Activated CD8-positive, alpha-beta memory T cell treated with anti-CD3 and anti-CD28 coated beads for 48 hours (primary cell): ENCODE results near the gene FBXW7.
"Not testable (repeated sequence)": the region's sequence is repeated elsewhere in the genome, so short reads cannot be mapped to it uniquely, and the experiment has no call there.

Experiments
- DNase-seq, 3 experiments: peaks; one replicate each; pipeline ENCODE4 v3.0.0-alpha.2; 2020; ENCODE audit warnings: low read depth in 2 of 3, low spot score in 2 of 3

The FBXW7 gene

DNA sequence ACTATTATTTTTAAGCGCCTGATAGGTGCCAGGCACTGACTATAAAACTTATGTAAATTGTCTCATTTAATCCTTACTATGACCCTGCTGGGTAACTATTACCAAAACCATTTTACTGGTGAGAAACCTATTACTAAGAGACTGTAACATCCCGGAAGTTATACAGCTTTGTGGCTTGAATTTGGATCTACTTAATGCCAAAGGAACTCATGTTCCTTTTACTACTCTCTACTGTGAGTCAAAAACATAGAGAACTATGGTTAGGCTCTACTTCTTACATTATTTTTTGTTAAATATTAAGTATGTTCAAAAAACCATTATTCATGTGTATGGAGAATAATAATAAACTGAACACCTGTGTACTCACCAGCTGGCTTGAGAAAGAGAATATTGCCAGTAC lies 14.8 kb upstream of the FBXW7 start:
- not testable (repeated sequence) for DNase-seq

GRCh38 chr4:152545088-152545487 lies 9.2 kb upstream of the FBXW7 start:
- no peak for DNase-seq

- DNase-seq, result not testable (repeated sequence)
Observed at GRCh38 chr4:152544533-152544932, 8.6 kb upstream of the FBXW7 start.

DNA sequence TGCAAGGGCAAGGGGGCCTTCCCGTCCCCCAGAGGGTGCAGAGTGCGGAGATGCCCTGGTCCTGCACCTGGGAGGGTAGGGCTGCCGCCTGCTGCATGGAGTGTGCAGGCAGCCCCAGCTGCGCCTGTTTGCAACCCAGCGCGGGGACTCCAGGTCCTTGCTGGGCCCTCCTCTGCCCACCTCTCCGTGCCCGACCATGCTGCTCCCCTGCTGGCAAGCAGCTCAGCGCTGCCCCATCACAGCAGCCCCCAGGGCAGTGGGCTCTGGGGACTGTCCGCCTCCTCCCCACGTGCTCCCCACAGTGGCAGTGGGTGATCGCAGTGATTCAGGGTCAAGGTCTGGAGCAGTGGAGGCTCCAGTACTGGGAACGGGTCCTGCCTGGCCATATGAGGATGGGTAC lies 5.0 kb upstream of the FBXW7 start:
- DNase-seq, result no peak

DNA sequence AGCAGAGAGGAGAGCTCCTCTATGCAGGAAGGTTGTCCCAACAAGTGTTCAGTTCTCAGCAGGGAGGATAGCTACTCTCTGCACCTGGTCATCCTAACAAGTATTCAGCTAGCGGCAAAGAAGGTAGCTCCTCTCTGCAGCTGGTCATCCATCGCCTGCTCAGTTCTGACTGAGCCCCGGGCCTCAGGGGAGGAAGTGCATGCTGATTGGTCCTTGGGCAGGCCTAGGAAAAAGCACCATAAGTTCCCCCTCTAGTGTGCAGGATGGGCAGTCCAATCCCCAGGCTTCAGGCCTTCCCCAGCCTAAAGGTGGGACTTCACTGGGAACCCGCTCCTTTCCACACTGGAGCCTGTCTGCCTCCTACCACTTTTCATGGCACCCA lies 4.4 kb upstream of the FBXW7 start:
- DNase-seq, result no peak

DNA sequence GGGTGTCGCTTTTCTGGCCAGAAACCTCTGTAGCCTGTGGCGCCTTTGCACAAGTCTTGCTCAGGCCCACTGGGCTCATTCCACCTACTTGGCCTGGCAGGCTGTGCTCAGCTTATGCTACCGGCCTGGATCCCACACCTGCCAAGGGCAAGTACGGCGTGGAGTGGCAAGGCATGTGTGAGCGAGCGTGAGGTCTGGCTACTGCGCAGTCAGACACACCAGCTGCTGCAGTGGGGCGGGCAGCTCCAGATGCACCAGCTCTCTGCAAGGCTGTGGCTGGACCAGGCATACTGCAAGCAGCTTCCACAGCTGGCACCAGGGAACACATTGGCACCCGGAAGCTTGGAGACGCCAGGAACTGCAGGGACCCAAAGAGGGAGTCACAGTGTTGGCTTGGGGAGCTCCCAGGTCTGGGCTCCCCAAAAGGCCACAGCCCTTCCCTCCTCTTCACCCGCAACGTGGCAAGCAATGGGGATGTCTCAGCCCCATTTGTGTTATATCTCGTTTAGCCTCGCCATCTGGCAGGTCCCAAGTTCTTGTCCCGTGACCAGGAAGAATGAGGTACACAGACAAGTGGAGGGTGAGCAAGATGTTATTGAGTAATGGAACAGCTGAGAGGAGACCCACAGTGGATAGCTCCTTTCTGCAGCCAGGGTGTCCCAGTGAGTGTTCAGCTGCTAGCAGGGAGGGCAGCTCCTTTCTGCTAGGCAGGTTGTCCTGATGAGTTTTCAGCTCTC lies 3.8 kb upstream of the FBXW7 start:
- DNase-seq, result no peak

GRCh38 chr4:152537881-152538280 lies 2.0 kb upstream of the FBXW7 start:
- no peak for DNase-seq

DNA sequence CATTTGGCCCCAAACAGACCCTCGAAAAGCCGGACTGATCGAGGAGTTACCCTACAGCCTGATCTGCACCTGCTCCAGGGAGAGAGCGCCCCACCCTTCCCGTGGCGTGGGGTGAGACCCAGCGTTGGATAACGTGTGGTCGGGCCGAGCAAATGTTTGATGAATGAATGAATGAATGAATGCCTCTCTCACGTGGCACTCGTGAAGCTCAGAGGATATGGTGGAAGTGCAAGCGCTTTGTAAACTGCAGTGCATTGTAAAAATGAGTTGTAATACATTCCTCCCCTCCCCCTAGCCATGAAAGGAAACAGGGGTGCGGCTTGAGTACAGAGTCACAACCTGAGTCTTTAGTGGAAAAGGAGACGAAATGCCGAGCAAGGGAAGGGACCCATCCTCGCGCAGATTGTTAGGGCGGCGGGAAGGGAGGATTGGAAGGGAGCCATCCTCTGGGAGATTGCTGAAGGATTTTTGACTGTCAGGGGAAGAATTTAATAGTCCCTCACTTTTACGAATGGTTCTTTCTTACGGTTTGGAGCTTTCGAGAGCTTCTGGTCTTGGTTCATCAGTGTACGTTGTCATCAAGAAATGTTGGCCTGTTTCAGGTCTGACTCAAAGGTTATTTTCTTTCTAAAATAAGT lies 772 bp upstream of the FBXW7 start:
- DNase-seq, result no peak

- DNase-seq, result no peak
Observed at GRCh38 chr4:152535360-152535902, 461 bp downstream of the FBXW7 start.

- no peak for DNase-seq
Observed at GRCh38 chr4:152534541-152535359, 1.1 kb downstream of the FBXW7 start.

- DNase-seq, result no peak
Observed at GRCh38 chr4:152531479-152531878, 4.4 kb downstream of the FBXW7 start.

- no peak for DNase-seq
Observed at GRCh38 chr4:152530600-152530999, 5.3 kb downstream of the FBXW7 start.

DNA sequence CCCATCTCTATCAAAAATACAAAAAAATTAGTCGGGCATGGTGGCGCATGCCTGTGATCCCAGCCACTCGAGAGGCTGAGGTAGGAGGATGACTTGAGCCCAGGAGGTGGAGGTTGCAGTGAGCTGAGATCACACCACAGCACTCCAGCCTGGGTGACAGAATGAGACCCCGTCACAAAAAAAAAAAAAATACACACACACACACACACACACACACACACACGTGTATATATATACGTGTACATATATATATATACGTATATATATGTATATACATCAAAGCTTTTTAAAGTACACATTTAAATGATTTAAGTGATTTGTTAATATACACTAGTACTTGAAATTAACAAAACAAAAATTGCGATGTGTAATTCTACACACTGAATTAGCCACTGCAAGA lies 6.0 kb downstream of the FBXW7 start:
- DNase-seq, result no peak

GRCh38 chr4:152528060-152528459 lies 7.8 kb downstream of the FBXW7 start:
- DNase-seq, result no peak

DNA sequence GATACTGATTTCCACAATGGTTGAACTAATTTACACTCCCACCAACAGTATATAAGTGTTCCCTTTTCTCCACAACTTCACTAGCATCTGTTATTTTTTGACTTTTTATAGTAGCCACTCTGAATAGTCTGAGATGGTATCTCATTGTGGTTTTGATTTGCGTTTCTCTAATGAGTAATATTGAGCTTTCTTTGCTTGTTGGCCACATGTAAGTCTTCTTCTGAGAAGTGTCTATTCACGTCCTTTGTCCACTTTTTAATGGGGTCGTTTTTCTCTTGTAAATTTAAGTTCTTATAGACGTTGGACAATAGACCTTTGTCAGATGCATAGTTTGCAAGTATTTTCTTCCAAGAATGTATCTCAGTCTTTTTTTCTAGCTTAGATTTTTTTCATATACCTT lies 10.0 kb downstream of the FBXW7 start:
- DNase-seq, result no peak

- no peak for DNase-seq
Observed at GRCh38 chr4:152524427-152524826, 11.5 kb downstream of the FBXW7 start.

DNA sequence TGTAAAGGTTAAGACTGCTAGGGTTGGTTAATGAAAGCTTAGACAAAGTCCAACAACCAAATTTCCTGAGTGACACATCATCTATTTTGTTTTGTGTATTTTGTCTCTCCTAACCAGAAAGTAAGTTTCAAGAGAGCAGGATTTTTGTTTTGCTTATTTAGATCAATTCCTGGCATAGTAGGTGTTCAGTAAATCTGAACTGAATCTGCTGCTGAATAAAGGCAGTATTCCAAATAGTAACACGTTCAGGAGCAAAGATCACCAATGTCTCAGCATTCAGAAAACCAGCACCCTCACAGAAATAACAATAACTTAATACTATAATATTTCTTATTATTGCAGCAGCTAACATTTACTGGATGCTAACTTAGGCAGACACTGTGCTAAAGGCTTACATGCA lies 12.2 kb downstream of the FBXW7 start:
- no peak for DNase-seq

DNA sequence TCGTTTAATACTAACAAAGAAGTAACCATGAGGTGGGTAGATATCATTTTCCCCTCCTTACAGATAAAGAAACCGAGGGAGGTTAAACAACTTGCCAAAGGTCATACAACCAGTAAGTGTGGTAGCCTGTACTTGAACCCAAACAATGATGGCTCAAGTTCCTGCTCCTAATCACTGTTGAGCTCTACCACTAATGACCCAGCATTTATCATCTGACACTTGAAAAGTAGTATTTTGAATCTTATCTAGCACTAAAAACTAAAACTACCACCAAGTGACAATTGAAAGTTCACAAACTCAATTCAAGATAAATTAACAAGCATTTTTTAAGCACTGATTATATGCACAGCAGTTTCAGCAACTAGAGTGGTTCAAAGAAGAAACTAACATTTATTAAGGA lies 13.1 kb downstream of the FBXW7 start:
- no peak for DNase-seq

DNA sequence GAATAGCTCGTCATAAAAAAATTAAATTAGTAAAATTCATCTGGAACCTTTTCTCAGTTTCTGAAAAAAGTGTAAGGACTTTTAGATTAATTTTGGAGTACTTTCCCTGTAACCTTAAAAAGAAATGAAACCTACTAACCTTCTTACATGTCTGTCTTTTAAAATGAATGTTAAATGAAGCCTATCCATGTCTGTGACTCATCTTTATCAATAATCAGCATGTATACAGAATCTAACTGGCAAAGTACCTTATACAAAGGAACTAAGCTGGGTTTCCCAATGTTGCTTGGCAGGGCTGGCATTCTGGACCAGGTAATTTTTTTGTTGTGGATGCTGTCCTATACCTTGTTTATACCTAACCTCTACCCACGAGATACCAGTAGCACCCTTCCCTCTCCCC lies 13.6 kb downstream of the FBXW7 start:
- no peak for DNase-seq

- DNase-seq, result no peak
Observed at GRCh38 chr4:152516156-152516555, 19.7 kb downstream of the FBXW7 start.

DNA sequence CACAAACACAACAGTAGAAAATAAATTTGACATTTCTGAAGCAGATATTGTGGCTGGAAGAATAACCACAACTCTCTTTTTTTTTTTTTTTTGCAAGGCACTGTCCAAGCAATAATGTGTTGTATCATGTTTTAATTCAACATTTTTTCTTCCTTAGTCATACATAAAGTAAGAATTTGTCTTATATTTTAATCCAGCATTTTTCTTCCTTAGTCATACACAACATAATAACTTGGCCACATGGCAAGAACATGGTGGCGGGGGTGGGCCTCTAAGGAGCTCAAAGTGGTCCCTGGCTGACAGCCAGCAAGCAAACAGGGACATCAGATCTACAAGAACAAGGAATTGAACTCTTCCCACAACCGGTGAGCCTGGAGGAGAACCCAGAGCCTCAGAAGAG lies 20.2 kb downstream of the FBXW7 start:
- no peak for DNase-seq

DNA sequence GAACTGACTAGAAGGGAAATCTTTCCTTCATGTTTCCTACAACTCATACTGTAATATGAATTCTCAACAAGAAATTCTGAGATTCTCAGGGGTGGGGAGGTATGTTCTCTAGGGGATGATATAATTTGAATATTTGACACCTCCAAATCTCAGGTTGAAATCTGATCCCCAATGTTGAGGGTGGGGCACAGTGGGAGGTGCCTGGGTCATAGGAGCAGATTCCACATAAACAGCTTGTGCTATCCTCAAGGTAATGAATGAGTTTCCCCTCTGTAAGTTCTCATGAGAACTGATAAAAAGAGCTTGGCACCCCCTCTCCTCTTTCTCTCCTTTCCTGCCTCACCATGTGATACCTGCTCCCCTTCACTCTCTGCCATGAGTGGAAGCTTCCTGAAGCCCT lies 21.5 kb downstream of the FBXW7 start:
- DNase-seq, result no peak
